GM21423 (cell line): ENCODE results near the gene ACE.
A peak's percentile ranks its signal among the peaks of the same experiment; 100 is the strongest.
"Not testable (repeated sequence)": the region's sequence is repeated elsewhere in the genome, so short reads cannot be mapped to it uniquely, and the experiment has no call there.

Experiments
- ATAC-seq: cut with Tn5 transposase; IDR thresholded peaks from one replicate; pipeline ENCODE4 v1.9.1; 2021; ENCODE audit warnings: mild to moderate bottlenecking, moderate library complexity; ENCODE audit not compliant: unreplicated experiment

Gene ACE

DNA sequence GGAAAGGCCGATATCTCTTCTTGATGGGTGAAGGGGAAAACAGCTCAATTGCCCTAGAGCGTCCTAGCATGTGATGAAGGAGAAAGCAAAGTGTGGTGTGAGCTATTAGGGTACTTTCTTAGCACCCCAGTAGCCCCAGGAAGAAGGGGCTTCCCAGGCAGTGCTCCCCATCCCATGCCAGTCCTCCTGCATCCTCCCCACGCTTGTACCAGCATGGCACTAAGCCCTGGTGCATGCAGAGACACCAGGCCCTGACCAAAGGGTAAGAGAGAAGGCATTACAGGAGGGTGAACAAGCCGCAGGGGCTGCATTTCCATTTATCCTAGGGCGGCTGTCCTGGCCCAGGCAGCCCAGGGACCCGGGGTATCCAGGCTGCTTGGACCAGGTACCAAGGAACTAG is 33.8 kb upstream of the ACE start:
- ATAC-seq, result no peak

DNA sequence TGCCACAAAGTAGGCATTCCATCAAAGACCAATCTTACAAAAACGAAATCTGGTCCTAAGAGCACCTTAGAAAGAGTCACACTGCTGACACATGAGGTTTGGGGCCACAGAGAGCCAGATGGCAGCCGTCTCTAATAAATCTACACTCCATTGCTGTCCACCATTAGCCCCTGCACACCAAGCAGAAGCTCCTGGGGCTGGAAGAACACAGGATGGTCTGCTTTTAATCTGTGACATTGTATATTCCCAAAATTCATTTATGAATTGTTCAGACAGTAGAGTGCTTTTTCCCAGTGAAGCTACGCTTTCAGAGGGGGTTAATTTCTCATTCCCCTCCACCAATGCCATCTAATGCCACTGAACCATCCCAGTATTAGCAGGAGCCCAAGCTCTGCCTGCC is 32.4 kb upstream of the ACE start:
- no peak for ATAC-seq

DNA sequence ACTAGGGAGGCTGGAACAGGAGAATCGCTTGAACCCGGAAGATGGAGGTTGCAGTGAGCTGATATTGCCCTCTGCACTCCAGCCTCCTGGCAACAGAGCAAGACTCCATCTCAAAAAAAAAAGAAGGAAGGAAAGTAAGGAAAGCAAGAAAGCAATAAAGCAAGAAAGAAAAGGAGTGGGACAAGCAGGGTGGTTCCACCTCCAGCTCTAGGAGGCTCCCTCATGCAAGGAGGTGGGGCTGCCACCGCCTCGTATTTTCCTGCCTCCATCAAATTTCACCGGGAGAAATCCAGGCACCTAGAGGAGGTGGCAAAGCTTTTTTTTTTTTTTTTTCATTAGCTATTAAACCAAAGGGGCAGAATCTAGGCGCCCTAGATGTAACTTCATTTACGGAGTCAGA is 31.8 kb upstream of the ACE start:
- ATAC-seq, result no peak

DNA sequence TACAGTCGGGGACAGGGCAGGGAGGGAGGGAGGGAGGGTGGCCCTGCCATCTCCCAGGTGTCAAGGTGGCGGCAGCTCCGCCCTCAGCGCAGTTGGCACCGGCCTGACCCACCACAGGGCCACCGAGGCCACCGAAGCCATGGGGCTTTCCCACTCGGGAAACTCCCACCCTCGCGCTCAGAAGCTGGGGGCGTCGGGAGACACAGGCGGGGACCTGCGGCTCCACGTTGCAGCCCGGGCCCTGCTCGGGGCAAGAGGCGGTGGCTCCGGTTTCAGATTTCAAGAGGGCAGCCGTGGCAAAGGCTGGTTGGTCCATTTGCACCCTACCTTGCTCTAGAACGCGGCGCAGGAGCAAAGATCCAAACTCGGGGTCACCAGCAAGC is 31.3 kb upstream of the ACE start:
- peak; percentile 22 for ATAC-seq

DNA sequence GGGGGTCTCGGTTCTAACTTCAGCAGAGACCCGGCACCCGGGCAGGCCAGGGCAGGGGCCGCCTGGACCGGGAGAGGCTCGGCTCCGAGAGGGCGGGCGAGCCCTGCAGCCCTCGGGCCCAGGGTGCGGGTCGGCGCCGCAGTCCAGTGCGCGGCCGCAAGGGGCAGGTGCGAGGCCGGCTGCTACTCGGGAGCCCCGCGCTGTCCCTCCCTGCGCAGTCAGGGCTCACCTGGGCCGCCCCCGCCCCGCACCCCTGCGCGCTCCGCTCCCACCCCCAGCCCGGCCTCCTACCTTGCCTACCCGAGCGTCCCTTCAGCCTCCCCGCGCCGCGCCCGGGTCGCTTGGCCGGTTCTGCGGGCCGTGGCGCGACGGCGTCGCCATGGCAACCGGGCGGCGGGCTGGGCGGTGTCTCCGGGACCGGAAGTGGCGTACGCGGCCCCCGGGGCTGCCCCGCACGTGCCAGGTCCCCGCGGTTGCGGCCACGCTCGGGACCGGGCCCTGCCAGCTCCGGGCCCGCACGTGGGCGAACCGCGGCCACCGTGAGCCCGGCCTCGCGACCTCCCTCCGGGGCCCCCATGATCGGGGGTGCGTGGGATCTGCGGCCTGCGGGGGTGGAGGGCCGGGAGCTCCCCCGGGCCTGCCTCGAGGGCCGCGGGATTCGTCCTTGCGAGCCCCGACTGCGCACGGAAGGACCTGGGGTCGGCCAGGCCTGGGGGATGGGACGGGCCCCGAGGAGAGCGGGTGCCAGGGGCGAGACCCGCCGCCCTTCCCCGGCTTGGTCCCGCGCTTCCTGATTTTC is 30.7 kb upstream of the ACE start, which contains the start of gene CYB561:
CYB561 (minus strand) TSS at position 353 of the 799 bp plus-strand sequence. CDS start 8,759 bp downstream, outside the sequence.
- ATAC-seq, result peak; percentile 62

DNA sequence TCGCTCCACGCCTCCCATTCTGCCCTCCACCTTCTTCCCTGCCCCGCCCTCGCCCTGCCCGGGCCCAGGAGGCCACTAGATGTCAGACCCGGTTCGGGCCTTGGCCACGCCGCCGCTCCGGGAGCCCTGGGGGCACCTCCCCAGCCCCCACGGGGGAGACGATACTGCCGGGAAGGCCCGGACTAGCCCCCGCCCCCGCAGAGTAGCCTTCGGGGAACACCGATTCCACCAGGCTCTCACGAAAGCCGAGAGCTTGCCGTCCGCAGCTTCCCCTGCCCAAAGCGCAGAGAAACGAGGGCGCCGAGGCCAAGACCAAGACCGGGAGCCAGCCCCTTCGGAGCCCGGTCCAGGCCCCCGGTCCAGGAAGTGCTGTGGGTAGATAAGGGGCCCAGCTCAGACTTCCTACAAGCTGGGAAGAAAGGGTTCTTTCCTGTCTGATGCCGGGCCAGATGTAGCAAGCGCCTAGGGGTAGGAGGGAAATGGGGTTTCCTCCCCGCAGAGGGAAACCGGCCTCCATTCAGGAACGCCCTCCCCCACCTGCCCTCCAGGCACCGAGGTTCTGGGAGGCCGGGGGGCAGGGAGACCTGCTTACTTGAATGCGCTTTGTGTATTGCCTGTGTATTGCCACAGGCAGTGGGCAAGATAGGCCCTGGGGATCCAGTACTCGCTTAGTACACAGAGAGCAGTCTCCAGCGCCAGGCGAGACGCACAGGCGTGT is 29.9 kb upstream of the ACE start:
- peak; percentile 8 for ATAC-seq

DNA sequence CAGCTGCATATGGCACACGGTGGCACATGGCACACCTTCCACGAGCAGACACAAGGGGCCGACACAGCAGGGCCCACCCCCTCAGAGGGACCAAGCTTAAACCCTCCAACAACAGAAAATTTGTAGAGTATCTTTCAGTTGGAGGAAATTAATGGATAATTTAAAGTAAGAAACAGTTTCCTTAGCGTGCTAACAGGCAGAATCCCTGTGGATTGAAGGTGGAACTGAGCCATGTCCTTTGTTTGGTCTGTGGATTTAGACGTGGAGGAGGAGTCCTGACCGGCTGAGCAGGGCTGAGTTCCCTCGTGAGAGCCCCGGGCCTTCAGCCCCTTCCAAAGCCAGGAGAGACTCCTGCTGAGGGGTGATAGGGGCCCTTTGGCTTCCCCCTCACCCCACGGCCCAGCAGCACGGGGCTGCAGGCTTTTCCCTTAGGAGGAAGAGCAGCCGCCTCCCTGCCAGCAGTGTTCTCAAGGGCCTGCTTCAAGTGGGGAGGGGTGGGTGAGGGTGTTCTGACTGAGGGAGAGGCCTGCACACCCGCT is 29.3 kb upstream of the ACE start:
- no peak for ATAC-seq

DNA sequence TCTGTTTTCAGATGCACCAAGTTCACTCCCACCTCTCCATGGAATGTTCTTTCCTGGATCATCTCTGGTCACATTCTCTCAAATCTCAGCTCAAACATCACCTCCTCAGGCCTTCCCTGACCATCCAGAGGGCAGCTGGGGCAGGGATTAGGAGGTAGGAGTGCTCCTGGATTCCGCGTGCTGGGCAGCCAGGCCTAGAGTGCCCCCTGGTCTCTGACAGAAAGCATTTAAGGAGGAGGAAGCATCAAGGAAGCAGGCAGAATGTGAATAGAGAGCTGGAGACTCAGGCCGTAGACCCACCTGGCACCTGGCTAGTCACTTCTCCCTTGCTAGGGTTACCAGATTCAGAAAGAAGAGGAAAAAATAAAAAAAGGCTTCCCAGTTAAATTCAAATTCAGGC is 28.2 kb upstream of the ACE start:
- no peak for ATAC-seq

DNA sequence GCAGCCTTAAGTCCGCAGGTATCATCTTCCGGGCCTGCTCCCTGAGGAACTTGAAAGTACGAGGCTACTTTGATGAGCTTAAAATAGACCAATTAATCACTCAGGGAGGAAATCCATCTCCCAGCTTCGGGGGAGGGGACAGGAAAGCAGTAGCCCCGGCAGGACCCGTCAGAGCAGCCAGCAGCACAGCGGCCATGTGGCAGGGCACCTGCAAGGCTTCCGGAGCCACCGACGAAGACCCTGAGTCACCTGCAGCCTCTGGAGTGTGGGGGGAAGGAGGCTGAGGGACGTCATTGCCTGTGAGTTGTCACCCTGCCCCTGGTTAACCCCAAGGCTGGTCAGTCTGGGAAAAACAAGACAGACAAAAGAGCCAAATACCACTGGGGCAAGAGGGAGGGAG is 26.3 kb upstream of the ACE start:
- no peak for ATAC-seq

DNA sequence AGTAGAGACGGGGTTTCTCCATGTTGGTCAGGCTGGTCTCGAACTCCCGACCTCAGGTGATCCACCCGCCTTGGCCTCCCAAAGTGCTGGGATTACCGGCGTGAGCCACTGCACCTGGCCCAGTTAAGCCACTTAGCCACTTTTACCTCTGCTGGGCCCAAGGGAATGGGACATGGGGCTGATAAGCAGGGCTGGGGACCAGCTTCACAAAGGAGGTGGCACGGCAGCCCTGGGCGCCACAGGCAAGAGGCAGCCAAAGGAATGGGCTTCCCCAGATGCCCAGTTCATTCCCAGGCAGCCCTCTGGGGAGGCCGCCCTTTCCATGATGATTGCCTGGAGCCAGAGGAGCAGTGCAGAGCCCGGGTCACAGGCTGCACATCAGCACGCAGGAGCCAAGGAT is 25.7 kb upstream of the ACE start:
- ATAC-seq, result no peak

DNA sequence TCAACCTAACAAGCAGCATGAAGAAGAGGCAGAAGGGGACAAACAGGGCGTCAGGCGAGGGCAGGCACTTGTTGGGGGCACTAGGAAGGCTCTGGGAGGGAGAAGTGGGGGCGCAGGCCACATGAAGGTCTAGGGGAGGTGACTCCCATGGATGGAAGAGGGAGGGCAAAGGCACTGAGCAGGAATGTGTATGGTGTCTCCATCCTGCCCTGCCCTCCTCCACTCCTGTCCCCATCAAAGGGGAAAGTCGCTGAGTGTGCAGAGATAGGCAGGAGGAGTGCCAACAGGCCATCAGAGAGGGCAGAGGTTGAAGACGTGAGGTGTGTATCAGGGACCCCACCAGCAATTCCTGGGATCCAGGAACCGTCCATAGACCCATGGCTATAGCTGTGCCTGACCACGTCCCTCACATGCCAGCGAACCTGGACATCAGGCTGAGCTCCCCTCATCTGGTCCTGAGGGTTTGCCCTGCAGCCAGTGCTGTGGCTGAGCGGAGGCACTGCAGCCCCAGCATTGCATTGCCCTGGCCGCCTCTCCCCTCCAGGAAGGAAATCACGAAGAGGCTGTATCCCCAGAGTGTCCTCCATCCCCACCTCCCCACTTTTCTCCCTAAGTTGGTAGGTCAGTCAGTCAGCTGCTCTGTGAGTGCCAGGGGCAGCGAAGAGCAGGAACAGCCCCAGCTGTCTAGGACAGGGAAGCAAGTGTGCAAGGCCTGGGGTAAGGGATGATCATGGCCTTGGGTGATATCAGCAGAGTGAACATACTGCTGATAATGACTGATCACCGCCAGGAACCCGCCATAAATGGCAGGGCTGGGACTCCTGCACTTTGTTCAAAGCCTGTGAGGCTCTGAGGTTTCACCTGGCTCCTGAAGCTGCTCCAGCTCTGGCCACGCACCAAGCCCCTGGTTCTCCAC is 24.6 kb upstream of the ACE start:
- no peak for ATAC-seq

DNA sequence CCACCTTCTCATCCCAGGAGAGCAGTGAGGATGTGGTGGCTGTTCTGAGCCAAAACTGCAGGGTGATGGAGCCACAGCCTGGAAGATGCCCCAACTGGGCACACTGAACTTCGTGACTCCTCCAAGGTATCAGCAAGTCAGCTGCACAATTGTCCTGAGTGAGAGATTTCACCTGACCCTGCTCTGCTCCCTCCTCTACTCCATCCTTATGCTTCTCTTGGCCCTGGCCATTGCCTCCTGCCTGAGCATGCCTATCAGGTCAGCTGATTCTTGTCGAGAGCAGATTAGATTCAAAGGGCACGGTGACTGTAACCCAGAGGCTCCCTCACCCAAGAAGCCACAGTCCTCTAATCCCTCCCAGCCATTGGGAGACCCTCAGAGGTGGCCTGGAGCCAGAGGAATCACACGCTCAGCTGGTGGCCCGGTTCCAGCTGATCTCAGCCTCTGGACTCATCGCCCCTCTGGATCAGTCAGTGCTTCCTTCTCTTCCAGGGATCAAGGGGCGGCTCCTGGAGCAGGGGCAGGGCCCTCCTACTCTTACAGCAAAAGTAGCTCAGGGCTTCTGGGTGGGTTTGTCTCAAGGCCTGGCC is 23.8 kb upstream of the ACE start:
- ATAC-seq, result no peak

DNA sequence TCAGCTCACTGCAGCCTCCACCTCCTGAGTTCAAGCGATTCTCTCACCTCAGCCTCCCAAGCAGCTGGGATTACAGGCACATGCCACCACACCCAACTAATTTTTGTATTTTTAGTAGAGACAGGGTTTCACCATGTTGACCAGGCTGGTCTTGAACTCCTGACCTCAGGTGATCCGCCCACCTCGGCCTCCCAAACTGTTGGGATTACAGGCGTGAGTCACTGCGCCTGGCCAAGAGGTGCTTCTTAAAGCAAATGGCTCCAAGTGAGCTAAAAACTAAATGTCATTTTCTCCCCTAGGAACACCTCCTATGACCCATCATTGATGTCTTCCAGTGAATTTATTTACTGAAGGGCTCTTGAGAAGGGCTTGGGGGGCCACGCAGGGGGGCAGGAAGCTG is 22.5 kb upstream of the ACE start:
- not testable (repeated sequence) for ATAC-seq

DNA sequence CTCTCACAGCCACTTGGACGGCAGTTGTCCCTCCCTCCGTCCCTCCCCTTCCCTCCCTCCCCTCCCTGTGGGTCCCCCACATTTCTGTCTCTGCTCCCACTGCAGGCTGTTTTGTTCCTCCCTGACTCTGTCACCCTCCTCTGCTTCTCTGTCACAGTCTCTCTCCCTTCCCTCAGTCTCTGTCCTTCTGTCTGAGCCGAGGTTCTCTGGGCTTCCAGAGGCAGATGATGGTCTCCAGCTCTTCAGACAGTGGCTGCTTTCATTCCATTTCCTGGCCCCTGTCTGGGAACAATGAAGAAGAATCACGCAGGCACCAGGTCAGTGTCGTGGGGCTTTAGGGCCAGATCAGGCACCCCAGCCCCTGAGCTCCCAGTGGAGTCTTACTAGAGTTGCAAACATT is 21.9 kb upstream of the ACE start:
- ATAC-seq, result no peak

DNA sequence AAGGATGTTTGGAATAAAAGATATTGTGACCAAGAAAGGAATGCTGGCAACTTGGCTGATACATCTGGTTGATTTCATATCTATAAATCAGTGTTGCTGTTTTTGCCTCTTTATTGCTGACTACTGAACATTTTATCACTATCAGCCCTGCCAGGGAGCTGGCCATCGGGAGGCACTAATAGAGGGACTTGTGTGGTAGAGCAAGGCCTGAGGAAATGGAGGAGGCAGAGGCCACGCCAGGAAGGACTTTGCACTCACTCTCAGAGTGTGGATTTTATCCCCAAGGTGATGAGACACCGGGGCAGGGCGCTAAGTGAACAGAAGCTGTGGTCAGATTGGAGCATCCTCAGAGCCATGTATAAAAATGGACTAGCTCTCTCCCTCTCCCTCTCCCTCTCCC is 21.4 kb upstream of the ACE start:
- no peak for ATAC-seq

DNA sequence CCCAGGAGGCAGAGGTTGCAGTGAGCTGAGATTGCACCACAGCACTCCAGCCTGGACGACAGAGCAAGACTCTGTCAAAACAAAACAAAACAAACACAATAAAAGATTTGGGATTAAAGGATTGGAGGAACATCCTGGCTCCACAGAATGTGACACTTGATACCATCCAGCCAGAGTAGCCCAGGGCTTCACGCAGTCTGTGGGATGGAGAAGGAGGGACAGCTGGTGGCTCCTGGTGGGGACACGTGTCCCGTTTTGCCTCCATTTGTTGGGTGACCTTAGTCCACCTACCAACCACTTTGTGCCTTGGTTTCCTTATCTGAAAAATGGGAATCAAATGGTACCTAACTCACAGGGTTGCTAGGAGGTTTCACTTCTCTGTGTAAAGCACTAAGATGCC is 18.4 kb upstream of the ACE start:
- no peak for ATAC-seq

DNA sequence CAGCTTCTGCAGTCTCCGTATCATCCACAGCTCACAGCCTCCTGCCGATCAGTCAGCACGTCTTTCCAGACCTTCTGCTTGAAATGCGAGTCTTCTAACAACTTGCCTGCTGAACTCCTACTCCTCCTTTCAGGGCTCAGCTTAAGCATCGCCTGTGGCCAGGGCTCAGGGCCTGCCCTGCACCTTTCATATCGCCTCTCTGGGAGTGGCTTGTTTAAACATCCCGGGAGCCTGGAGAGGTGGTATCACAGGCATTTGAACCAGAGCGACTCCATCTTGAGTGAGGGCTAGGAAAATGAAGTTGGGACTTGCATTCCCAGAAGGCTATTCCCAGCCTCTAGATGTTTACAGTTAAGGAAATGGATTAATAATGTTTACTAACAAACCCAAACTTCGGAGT is 16.8 kb upstream of the ACE start:
- ATAC-seq, result no peak

DNA sequence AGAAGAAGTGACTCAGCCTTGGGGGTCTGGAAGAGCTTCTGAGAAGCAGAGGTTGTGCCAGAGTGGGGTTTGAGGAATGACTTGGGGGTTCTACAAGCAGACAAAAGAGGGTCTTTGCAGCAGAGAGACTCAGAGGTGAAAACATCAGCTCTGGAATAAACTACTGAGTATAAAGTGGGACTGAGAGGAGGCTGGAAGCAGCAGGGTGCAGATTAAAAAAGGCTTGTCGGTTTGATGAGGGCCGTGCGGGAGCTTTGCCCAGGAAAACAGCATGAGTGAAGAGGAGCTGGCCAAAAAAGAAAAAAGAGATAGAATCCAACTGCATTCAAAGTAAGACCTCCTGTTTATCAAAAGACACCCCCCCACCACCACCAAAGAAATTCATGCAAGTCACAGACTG is 13.1 kb upstream of the ACE start:
- ATAC-seq, result no peak

DNA sequence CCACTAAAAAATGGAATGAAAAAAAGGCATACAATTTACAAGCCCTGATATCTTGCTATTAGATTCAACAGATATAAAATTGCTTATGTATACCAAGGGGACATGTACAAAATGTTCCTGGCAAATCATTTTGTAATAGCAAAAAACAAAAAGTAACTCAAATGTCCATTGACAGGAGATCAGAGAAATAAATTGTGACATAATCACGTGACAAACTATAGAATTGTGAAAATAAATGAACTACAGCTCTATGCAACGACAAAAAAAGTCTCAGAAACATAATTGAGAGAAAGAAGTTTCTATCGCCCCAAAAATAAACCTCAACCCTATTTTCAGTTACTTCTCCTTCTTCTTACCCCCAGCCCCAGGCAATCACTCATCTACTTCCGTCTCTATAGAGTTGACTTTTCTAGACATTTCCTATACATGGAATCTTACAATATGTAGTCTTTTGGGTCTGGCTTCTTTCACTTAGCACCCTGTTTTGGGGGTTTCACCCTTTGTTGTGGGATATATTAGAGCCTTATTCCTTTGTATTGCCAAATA is 12.1 kb upstream of the ACE start:
- no peak for ATAC-seq

DNA sequence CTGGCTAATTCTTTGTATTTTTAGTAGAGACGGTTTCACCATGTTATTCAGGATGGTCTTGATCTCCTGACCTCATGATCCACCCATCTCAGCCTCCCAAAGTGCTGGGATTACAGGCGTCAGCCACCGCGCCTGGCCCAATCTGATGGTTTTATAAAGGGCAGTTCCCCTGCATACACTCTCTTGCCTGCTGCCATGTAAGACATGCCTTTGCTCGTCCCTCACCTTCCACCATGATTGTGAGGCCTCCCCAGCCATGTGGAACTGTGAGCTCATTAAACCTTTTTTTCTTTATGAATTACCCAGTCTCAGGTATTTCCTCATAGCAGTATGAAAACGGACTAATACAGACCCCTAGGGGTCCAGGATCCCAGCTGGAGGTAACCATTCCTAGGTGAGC is 8.8 kb upstream of the ACE start:
- not testable (repeated sequence) for ATAC-seq

DNA sequence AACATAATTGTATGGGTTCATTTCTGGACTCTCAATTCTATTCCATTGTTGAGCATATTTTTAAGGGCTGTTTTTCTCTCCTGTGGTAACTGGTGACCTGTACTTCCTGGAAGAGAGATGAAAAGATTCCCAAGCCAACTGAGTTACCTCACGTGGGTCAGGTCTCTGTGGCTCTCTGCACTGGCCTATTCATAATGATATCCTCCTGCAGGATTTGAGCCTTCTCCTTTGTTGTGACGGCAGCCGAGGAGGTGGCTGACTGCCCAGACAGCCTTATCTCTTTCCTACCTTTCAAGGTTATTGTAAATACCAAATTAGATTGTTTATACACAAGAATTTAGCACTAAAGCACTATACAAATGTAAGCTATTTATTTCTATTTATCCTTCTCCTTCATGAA is 2.7 kb upstream of the ACE start:
- ATAC-seq, result no peak
